HG02973 (cell line): ENCODE measurements around the gene PXYLP1.

Experiments
- ATAC-seq: cut with Tn5 transposase; IDR thresholded peaks from one replicate; pipeline ENCODE4 v1.9.1; 2021; ENCODE audit warnings: moderate library complexity; ENCODE audit not compliant: unreplicated experiment

Gene PXYLP1

GRCh38 chr3:141227752-141228151 is 3.9 kb upstream of the PXYLP1 start:
- no peak for ATAC-seq

GRCh38 chr3:141228395-141228794 is 3.2 kb upstream of the PXYLP1 start:
- no peak for ATAC-seq

- ATAC-seq: no peak
These were observed 2.5 kb upstream of the PXYLP1 start for GRCh38 chr3:141229132-141229531.

DNA sequence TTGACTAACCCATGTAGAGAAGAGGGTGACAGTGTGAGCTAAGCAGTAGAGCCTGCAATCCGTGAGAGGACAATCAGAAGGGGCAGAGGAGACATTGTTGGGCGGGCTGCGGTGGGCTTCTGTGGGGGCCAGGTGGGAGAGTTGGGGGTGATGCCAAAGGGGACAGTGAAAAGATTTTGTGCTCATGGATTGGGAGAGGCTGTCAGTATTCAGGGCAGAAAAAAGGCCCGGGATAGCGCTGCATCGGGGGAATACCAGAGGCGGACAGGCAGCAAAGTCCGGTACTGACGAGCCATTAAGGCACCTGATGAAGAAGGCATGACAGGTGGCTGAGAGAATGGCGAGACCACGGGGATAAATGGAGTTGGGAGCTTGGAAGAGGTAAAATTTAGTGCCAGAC is 1.3 kb upstream of the PXYLP1 start:
- no peak for ATAC-seq

DNA sequence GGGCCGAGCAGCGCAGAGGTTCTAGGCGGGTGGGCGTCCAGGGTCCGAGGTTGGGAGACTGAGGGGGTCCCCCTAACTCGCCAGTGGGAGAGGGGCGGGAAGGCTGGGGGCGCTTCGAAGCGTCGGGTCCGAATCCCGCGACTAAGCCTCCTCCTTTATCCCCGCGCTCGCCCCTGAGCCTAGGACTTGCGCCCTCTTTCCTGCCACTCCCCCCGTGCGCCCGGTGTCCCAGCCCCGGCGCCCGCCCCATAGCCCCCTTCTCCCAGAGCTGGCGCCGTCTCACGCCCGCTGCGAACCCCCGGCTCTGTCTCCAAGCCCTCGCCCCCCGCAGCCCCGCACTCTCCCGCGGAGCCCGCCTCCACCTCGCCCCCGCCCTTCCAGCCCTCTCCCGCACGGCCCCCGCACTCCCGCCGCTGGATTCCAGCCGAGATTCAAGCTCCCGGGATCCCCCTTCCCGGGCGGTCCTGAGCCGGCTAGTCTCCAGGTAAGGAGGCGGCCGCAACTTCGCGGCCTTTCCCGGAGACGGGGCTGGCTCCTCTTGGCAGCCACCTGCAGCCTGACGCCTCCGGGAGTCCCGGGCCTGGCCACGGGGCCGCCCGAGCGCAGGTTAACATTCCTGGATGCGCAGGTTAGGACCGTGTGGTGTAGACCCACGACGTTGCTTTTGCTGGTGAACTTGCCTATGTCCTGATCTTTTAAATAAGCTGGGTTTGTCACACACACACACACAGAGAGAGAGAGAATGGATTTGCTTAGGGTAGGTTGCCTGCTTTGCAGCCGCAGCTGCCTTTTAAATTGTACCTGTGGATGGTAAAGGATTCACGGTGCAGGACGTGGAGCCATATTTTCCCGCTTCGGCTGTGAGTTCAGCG is 563 bp downstream of the PXYLP1 start:
- no peak for ATAC-seq

- ATAC-seq: no peak
These were observed 2.0 kb downstream of the PXYLP1 start for GRCh38 chr3:141233457-141234161.

DNA sequence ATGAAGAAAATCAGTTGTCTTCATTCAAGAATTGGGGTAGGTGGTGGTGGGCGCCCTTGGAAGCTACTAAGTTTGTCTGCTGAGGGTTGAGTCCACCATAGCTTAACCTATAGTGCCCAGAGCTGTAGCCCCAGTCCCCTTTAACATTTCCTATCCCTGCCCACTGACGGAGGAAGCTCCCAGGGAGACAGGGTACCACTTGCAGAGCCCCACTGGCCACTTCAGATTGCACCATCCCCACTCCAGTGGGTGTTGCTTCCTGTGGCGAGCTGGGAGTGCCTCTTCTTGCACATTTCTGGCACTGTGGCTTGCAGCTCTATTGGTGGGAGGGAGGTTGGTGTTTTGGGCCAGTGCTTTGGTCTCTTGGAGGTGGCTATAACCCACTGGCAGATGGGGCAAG is 2.7 kb downstream of the PXYLP1 start:
- ATAC-seq: no peak

- no peak for ATAC-seq
These were observed 4.1 kb downstream of the PXYLP1 start for GRCh38 chr3:141235661-141236171.

DNA sequence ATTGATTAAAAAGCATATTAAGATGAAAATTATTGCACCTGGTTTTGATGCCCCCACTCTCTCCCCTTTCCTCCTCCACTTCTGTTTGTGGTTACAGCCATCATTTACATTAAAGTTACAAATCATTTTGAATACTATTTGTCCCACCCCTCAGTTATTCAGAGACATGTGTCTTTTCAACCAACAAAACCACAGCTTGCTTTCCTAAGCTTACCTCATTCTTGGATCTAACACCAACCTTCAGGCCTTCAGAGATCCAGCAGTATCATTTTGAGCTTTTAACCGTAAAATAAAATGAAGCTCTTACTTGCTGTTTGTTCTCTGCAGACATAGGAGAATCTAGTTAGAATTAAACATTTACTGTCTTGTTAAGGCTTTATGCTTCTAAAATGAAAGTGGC is 4.7 kb downstream of the PXYLP1 start:
- no peak for ATAC-seq

GRCh38 chr3:141237701-141238521 is 6.3 kb downstream of the PXYLP1 start:
- ATAC-seq: no peak

DNA sequence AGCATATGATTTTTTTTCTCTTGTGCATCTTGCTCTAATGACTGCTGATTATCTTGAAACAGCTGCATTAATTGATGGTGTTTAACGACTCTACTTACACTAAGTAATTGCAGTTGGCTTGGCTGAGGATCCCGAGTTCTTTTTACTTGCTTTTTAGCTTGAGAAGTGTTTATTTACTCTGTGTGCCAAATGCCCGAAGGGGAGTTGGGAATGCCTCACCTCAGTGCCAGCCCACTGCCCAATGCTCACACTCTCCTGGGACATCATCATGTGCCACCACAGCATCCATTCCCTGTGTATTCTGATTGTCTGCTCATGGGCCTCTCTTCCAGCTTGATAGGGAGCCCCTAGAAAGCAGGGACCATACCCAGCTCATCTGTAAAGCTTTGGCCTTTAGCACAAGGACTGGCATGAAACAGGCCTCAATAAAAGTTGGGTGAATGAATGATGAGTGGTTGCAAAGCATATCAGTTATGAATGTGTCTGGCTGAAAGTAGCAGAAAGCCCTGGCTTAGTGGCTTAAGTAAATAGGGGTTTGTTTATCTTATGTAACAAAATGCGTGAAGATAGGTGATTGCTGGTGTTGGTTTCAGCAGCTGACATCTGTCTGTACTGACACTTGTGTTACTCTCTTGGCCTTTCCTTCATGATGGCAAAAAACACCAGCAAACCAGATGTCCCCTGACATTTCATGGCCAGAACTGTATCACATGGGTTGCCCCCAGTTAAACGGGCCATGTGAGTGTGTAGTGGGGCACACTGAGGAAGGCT is 8.1 kb downstream of the PXYLP1 start:
- ATAC-seq: no peak

- no peak for ATAC-seq
These were observed 8.7 kb downstream of the PXYLP1 start for GRCh38 chr3:141240286-141240685.

DNA sequence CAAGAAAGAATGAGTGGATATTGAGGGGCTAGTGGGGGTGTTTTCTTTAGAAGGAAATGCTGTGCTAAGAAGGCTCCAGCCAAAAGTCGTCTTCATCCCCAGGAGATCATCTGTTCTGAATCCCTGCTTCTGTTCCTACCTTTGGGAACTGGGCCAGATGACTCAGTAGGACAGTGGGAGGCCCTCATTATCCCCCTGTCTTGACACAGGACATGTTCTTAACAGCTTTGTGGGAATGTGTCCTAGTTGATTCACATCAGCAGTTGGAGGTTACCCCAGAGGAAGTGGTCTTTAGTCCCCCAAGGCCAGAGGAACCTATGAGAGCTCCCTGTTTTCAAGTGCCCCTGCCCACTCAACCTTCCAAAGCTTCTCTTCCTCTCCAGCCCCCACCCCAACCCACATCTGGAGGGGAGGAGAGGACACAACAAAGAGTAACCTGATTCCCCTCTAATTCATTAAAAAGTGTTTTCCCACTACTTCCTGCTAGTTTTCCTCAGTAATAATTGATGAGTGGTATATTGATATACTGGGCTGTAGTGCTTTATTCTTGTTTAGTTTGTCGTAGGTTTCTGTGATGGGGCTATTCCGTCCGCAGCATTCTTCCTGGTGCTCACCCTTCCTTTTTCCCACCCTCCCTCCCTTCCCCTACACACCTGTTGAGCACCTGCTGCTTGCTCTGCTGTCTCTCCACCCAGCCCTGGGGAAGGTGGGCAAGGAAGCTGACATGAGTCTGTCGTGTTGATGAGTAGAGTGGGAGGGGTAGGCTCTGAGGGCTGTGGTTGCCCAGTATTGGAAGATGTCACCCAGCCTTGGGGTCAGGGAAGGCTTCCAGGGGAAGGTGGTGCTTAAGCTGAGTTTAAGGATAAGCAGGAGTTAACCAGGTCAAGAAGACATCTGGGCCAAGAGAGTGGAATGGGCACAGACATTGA is 9.3 kb downstream of the PXYLP1 start:
- no peak for ATAC-seq

GRCh38 chr3:141241616-141242376 is 10.2 kb downstream of the PXYLP1 start:
- ATAC-seq: no peak

DNA sequence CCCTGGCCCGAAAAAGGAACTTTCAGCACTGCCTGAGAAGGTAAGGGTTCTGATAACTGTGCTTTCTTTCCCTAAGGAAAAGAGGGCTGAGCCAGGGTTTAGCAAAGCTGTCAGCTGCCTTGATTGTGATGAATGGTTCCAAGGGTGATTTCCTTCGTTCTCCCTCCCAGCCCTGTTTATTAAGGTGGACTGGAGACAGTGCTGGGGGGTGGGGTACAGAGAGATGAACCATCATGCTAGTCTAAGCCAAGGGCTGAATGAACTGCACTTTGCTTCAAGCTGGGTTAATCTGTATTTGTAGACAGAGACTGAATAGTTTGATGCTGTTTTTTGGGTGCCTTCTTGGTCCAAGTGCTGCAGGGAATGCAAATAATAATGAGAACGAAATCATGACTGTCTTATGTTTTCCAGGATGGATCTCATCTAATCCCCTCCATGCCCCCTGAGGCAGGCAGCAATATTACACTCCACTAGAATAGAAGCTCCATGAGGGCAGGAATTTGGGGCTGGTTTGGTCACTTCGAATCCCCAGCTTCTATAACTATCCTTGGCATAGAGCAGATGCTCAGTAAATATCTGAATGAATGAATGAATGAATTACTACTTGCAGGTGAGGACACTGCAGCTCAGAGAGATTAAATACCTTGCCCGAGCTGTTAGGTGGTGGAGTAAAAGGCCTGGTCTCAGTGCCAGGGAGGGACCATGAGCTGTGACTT is 10.9 kb downstream of the PXYLP1 start:
- ATAC-seq: no peak

DNA sequence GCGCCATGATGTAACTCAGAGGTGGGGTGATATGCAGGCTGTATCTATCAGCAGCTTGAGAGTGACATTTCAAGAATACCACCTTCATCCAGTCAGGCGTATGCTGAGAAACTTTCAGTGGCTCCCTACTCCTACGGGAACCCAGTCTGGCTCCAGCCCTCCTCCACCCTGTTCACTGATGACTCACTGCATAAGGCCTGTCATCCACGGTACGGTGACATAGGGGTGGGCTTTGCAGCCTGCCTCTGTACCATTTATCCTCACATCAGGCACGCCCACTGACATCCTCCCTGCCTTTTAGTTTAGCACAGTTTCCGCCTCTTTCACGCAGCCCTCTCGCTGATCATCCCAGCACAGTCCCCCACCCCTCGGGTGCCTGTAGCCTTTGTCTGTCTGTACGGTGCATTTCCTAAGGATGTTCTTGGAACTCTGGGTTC is 11.7 kb downstream of the PXYLP1 start:
- no peak for ATAC-seq

- no peak for ATAC-seq
These were observed 14.8 kb downstream of the PXYLP1 start for GRCh38 chr3:141246224-141246957.
